HG02798 (cell line): ENCODE data around the gene MMP26.
"Not testable (repeated sequence)": the region's sequence is repeated elsewhere in the genome, so short reads cannot be mapped to it uniquely, and the experiment has no call there.

Source experiments
- ATAC-seq: cut with Tn5 transposase; IDR thresholded peaks from one replicate; pipeline ENCODE4 v1.9.1; 2021; ENCODE audit warnings: mild to moderate bottlenecking; ENCODE audit not compliant: unreplicated experiment, poor library complexity

MMP26 gene

GRCh38 chr11:4722616-4723534 is 18.3 kb downstream of the MMP26 start:
- ATAC-seq = not testable (repeated sequence)

- no peak for ATAC-seq
These were observed 22.6 kb downstream of the MMP26 start for GRCh38 chr11:4727171-4727570.

- ATAC-seq = no peak
These were observed 36.2 kb downstream of the MMP26 start for GRCh38 chr11:4740735-4741134.

GRCh38 chr11:4748438-4748837 is 43.9 kb downstream of the MMP26 start:
- no peak for ATAC-seq

GRCh38 chr11:4751201-4751600 is 46.6 kb downstream of the MMP26 start:
- no peak for ATAC-seq
